ENCODE results near the gene KRTAP1-5. TPM values are rescaled to one million over a fixed set of nuclear protein-coding genes. Genes with fewer than 3 reads are reported as not detected.

KRTAP1-5 gene, protein sequence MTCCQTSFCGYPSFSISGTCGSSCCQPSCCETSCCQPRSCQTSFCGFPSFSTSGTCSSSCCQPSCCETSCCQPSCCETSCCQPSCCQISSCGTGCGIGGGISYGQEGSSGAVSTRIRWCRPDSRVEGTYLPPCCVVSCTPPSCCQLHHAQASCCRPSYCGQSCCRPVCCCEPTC
- not detected for total RNA-seq
- not detected for polyA plus RNA-seq (2013, experiment 1 of 2)
- not detected for polyA plus RNA-seq (2013, experiment 2 of 2)
- long read RNA-seq, experiment 1: 0 reads
- long read RNA-seq, experiment 2: 0 reads
- long read RNA-seq, experiment 3: 0 reads
- long read RNA-seq, experiment 4: 0 reads

DNA sequence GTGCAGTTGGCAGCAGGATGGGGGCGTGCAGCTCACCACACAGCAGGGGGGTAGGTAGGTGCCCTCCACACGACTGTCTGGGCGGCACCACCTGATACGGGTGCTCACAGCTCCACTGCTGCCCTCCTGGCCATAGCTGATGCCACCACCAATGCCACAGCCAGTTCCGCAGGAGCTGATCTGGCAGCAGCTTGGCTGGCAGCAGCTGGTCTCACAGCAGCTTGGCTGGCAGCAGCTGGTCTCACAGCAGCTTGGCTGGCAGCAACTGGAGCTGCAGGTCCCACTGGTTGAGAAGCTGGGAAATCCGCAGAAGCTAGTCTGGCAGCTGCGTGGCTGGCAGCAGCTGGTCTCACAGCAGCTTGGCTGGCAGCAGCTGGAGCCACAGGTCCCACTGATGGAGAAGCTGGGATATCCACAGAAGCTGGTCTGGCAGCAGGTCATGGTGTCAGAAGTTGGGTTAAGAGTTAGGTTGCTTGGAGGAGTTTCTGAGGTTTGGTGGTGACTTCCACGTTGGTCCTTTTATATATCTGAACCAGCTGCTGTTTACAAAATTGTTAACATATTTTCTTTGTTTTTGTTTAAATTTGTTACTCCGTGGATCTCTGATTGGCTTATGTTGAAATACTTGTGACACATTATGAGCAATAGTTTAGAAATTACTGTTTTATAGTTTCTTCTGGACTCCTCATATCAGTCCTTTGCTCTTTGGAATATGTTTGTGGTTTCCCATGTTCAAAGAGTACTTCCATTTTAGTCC, at the start of gene KRTAP1-5:
KRTAP1-5 (minus strand) TSS at position 494 of the 757 bp plus-strand sequence; CDS start at position 441, 53 bp downstream.
- no peak within 1 kb of the TSS for H3K27ac Mint-ChIP-seq
- Histone ChIP-seq H3K4me3 (ENCODE audit: low read length) (no peak within 1 kb of the TSS), H3K9me3 (ENCODE audit: control insufficient read depth, low read length) (no peaks in the 10 kb centered on the region), H3K4me1 (ENCODE audit: control insufficient read depth, insufficient read depth, low read length) (no peaks in the 10 kb centered on the region), H3K27ac (ENCODE audit: low read depth, low read length) (no peak within 1 kb of the TSS), H3K27me3 (ENCODE audit: control insufficient read depth, insufficient read depth, low read length, poor library complexity, severe bottlenecking) (no peaks in the 10 kb centered on the region), H3K9ac (ENCODE audit: extremely low read depth, low read length, poor library complexity, severe bottlenecking) (no peak within 1 kb of the TSS), H3K36me3 (ENCODE audit: control insufficient read depth, insufficient read depth, low read length) (no peaks in the 10 kb centered on the region)
- H3K27me3 Mint-ChIP-seq (ENCODE audit: insufficient read depth): peaks cover 2% of the 10 kb centered on the region
- no peaks in the 10 kb centered on the region for H3K36me3 Mint-ChIP-seq (ENCODE audit: low read depth)
- no peak within 1 kb of the TSS for H3K4me3 Mint-ChIP-seq
- no peaks in the 10 kb centered on the region for H3K9me3 Mint-ChIP-seq
- no peaks in the 10 kb centered on the region for H3K4me1 Mint-ChIP-seq
- TF ChIP-seq, protein P1, sequence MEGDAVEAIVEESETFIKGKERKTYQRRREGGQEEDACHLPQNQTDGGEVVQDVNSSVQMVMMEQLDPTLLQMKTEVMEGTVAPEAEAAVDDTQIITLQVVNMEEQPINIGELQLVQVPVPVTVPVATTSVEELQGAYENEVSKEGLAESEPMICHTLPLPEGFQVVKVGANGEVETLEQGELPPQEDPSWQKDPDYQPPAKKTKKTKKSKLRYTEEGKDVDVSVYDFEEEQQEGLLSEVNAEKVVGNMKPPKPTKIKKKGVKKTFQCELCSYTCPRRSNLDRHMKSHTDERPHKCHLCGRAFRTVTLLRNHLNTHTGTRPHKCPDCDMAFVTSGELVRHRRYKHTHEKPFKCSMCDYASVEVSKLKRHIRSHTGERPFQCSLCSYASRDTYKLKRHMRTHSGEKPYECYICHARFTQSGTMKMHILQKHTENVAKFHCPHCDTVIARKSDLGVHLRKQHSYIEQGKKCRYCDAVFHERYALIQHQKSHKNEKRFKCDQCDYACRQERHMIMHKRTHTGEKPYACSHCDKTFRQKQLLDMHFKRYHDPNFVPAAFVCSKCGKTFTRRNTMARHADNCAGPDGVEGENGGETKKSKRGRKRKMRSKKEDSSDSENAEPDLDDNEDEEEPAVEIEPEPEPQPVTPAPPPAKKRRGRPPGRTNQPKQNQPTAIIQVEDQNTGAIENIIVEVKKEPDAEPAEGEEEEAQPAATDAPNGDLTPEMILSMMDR (conservative IDR thresholded peaks at IDR 0.05): no peak
- no peak for DNase-seq
- 90% methylated on average over 9 of the region's 9 CpGs; no CpG with 5 or more reads in 1 of the 2 experiments for WGBS, 2 experiments (ENCODE audit: insufficient coverage in 1 of 2, insufficient read length in 1 of 2)

DNA sequence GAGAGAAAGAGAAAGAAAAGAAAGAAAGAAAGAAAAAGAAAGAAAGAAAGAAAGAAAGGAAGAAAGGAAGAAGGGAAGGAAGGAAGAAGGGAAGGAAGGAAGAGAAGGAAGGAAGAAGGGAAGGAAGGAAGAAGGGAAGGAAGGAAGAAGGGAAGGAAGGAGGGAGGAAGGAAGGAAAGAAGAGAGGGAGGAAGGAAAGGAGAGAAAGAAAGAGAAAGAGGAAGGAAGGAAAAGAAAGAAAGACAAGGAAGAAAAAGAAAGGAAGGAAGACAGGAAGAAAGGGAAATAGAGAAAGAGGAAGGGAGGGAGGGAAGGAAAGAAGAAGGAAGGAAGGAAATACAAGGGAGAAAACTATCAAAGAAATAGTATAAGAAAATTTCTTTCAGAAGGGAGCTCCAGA, 49.8 kb upstream of the KRTAP1-5 start:
- Mint-ChIP-seq H3K27ac (no peak overlapping the region), H3K36me3 (ENCODE audit: low read depth) (no peaks in the 10 kb centered on the region), H3K4me3 (no peak overlapping the region), H3K4me1 (no peaks in the 10 kb centered on the region), H3K27me3 (ENCODE audit: insufficient read depth) (peaks cover 5% of the 10 kb centered on the region), H3K9me3 (no peaks in the 10 kb centered on the region)
- no peaks in the 10 kb centered on the region for H3K36me3 ChIP-seq (ENCODE audit: control insufficient read depth, insufficient read depth, low read length)
- no peak overlapping the region for H3K9ac ChIP-seq (ENCODE audit: extremely low read depth, low read length, poor library complexity, severe bottlenecking)
- TF ChIP-seq, protein P1 (conservative IDR thresholded peaks at IDR 0.05): no peak
- H3K4me1 ChIP-seq (ENCODE audit: control insufficient read depth, insufficient read depth, low read length): no peaks in the 10 kb centered on the region
- H3K9me3 ChIP-seq (ENCODE audit: control insufficient read depth, low read length): no peaks in the 10 kb centered on the region
- H3K27ac ChIP-seq (ENCODE audit: low read depth, low read length): no peak overlapping the region
- no peaks in the 10 kb centered on the region for H3K27me3 ChIP-seq (ENCODE audit: control insufficient read depth, insufficient read depth, low read length, poor library complexity, severe bottlenecking)
- DNase-seq: no peak
- no peak overlapping the region for H3K4me3 ChIP-seq (ENCODE audit: low read length)

DNA sequence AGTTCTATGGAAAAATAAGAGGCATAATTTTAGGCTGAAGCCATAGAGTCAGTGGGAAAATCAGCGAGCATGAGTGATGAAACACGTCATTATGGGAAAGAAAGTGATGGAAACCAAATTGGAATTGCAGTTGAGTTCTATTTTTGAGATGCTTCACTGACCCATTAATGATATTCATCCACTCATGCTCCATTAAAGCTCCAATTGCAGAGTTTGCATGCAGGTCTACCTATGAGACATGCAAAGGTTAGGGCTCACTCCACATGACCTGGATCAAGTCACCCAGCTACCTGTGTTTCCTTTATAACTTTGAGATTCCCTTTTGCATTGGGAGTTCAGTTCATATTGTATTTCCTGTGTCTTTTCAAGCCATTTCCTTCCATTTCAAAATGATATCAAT, 46.7 kb upstream of the KRTAP1-5 start:
- Mint-ChIP-seq H3K9me3 (no peaks in the 10 kb centered on the region), H3K27ac (no peak overlapping the region)

More for the DNA sequence above, 46.7 kb upstream of the KRTAP1-5 start:
- no peaks in the 10 kb centered on the region for H3K9me3 ChIP-seq (ENCODE audit: control insufficient read depth, low read length)
- no peaks in the 10 kb centered on the region for H3K4me1 ChIP-seq (ENCODE audit: control insufficient read depth, insufficient read depth, low read length)
- no peaks in the 10 kb centered on the region for H3K4me1 Mint-ChIP-seq
- WGBS, 2 experiments (ENCODE audit: insufficient coverage in 1 of 2, insufficient read length in 1 of 2): 89 to 95% methylated on average over 2 of the region's 2 CpGs
- H3K36me3 ChIP-seq (ENCODE audit: control insufficient read depth, insufficient read depth, low read length): no peaks in the 10 kb centered on the region
- no peak overlapping the region for H3K4me3 ChIP-seq (ENCODE audit: low read length)
- DNase-seq: no peak
- TF ChIP-seq, protein P1 (conservative IDR thresholded peaks at IDR 0.05): no peak
- H3K27me3 ChIP-seq (ENCODE audit: control insufficient read depth, insufficient read depth, low read length, poor library complexity, severe bottlenecking): no peaks in the 10 kb centered on the region
- H3K9ac ChIP-seq (ENCODE audit: extremely low read depth, low read length, poor library complexity, severe bottlenecking): no peak overlapping the region
- H3K4me3 Mint-ChIP-seq: no peak overlapping the region
- no peaks in the 10 kb centered on the region for H3K36me3 Mint-ChIP-seq (ENCODE audit: low read depth)
- no peak overlapping the region for H3K27ac ChIP-seq (ENCODE audit: low read depth, low read length)
- H3K27me3 Mint-ChIP-seq (ENCODE audit: insufficient read depth): peaks cover 5% of the 10 kb centered on the region

All from endodermal cell (in vitro differentiated cells).